Measurements from ENCODE around the gene ENPP3.
"Not testable (repeated sequence)": the region's sequence is repeated elsewhere in the genome, so short reads cannot be mapped to it uniquely, and the experiment has no call there.

ENPP3 gene

DNA sequence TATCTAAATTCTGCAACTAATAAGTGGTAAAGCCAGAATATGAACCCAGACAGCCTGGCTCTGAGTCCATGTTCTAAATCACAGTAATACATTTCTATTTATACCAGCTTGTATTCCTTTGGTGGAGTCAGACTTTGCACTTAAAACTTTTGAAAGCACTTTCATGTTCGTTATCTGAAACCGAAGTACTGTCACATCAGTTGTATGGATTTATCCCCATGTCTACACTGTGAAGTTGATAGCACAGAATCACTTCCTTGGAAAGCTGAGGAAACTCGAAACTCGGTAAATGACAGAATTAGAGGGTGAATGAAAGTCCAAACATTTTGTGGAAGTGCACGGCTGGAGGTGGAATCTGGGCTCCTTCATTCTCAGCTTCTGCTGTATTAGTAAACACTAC lies 102.0 kb downstream of the ENPP3 start:
- no peak for DNase-seq

DNA sequence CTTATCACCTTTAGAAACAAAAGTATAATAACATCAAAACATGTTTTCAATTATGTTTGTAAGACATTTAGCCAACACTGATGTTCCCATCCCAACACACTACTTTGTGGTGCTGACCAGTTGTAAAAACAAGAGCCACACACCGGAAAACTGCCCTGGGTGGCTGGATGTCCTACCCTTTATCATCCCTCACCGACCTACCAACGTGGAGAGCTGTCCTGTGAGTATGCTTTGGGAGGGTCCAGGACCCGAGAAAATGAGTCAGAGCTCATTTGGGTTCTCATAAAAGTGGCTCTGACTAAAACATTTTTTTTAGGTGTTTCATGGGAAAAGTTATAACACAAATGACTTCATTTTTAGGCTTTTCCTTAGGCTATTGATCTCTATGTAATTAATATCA lies 103.1 kb downstream of the ENPP3 start:
- DNase-seq = no peak

DNA sequence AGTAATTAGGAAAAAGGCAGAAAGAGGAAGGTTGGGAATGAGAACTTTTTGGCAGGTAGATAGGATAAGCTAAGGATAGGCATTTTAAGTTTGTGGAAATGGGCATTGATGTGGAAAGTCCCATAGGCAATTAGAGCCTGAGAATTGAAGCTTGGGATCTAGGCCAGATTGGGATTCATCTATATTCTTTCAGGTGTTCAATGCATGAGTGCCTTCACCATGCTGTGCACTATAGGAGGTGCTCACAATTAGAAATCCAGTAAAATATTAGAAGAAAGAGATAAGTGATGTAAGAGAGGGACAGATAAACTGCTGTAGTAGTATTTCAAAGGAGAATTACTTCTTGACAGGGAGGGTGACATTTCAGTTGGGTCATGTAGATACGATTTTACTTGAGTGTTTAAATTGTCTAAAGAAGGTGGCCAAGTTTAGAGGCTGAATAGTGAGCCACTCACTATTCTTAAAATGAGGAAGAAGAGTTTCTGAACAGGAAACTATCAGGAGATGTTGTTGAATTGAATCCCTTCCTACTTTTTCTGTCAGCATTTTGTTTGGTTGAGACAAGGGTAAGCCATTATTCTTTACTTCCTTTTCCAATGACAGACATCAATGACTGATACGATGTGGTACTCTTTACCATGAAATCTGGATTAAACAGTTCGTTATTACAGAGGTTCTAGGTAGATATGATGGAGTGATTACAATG lies 104.7 kb downstream of the ENPP3 start:
- DNase-seq = no peak

DNA sequence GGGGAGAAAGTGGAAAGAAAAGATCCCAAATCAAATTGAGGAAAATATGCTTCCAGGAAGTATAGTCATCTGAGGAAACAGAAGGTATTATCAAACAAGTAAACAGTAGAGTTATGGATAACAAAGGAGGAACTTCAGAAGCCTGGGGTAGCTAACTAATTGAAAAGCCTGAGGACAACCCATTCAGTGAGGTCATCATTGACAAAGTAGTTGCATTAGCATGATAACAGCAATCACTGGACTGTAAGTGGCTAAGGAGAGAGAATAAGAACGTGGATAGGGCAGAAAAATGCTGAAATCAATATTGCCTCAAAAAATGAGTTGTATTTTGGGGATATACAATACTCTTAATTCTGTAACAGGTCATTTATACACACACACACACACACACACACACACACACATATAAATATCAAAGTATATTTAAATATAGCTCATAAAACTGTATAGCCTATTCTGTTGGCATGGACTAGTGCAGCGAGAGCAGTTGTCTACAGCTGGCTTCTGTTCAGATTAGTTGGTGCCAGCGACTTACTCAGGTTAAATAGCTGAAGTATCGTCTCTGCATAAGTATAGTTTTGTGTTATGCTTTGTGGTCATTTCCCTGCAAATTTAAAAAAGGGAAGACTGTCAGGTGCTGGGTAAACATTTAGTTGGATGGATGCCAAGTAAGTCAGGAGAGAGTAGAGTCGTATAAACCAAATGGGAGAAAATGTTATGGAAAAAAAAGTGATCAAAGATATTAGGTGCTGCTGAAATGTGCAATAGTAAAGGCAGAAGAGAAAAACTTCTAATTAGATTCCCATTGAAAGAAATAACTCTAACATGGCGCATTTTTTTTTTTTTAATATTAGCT lies 107.6 kb downstream of the ENPP3 start:
- DNase-seq = no peak

DNA sequence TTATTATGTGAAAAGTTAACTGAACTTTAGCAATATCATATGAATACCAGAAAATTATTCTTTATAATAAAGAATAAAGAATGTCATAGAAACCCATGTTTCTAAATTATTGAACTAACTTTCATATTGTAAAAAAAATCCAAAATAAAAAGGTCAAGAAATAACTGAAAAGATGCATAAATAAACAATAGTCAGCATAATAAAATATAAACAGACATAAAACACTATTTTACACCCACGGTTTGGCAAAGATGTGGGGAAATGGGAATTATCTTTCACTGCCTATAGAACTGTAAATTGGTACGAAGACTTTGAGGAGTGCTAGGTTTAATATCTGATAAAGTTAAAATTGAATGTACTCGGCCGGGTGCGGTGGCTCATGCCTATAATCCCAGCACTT lies 108.4 kb downstream of the ENPP3 start:
- DNase-seq = no peak

DNA sequence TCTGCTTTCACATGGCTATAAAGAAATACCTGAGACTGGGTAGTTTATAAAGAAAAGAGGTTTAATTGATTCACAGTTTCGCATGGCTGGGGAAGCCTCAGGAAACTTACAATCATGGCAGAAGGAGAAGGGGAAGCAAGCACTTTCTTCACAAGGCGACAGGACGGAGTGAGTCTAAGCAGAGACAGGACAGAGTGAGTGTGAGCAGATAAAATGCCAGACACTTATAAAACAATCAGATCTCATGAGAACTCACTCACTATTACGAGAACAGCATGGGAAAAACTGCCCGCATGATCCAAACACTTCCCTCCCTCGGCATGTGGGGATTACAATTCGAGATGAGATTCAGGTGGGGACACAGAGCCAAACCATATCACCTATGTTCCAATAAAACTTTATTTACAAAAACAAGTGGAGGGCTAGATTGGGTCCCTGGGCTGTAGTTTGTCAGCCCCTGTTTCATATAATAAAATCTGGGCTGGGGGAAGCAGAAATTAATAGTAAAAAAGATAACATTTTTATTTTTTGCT lies 110.8 kb downstream of the ENPP3 start:
- no peak for DNase-seq

- DNase-seq = no peak
Measured at GRCh38 chr6:131749023-131749422, 111.9 kb downstream of the ENPP3 start.

GRCh38 chr6:131751012-131751715 lies 114.1 kb downstream of the ENPP3 start:
- not testable (repeated sequence) for DNase-seq

DNA sequence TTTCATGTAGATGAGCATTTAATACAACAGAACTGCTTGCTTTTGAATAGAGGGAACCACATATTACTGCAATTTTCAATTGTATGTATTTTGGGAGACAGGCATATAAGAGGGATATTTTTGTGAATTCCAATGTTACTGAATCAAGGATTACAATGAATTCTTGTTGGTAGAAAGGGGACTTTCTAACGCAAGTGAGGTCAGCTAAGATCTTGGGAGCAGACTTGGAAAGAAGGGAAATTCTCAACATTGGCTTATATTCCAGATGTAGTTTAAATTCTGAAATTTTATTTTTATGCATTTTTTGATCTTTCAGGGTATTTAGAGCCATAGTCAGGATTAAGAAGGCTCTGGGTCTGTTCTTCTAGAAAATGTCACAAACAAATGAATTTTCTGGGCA lies 117.0 kb downstream of the ENPP3 start:
- DNase-seq = no peak

- DNase-seq = no peak
Measured at GRCh38 chr6:131754715-131755567, 117.8 kb downstream of the ENPP3 start.

GRCh38 chr6:131755597-131755996 lies 118.5 kb downstream of the ENPP3 start:
- no peak for DNase-seq

DNA sequence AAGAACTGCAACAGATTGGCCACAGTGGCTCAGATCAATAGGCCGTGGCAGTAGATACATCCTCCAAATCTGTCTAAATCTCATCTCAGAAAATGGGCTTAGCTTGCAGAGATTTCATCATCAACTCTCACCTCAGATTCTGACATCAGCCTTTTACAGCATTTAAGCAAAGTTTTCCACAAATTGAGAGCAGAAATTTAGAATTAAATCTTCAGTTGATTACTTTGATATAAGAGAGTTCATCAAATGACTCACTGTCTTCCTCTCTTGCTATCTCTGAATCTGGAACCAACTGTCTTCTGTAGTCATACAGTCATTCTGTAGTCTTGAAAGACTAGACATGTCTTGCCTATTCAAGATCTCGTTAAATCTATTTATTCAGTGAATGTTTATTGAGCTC lies 118.9 kb downstream of the ENPP3 start:
- DNase-seq = no peak

DNA sequence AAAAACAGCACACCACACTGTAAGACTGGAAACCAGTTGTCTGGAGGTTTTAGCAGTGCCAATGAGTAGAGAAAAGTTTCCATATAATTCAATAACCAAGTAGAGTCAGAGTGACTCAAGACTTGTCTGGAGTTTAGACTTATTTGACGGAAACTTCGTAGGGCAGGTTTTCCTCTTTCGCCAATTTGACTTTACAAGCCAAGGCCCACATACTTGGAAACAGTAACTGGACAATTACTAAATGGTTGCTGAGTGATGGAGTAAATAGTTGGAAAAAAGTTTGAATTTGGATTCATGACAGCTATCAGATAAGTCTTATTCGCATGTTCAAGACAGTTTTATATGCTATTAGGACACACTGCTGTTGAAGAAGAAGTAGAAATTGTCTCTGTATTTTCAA lies 121.8 kb downstream of the ENPP3 start:
- no peak for DNase-seq

DNA sequence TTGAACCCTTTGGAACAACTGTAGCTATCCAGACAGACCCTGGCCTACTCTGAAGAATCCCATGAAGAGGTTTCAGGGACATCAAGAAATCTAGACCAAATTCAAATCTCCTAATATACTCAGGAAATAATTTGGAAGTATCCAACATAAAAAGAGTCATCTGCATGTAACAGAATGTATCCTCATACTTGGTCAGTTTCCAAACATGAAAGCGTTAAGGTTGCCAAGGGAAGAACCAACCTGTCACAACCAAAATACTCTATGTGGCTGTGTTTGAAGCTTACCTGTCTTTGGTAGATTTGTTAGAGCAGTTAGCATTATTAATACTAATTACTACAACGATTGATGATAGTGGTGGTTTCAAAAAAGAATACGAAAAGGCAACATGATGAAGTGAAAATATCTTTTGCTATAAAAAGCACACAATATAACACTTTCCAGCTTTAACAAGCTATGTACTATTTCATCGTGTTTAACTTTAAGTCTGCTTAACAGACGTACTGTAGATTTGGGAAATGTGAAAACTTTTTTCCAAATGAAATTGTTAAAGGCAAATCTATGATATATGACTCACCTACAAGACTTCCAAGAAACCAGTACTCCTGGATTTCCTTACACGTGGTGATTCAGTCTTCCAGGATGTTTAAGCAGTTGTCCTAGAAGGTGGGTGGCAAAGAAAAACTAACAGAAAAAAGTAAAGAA lies 124.1 kb downstream of the ENPP3 start:
- DNase-seq = no peak

- no peak for DNase-seq
Measured at GRCh38 chr6:131761762-131762067, 124.6 kb downstream of the ENPP3 start.

- no peak for DNase-seq
Measured at GRCh38 chr6:131762984-131763383, 125.9 kb downstream of the ENPP3 start.

- no peak for DNase-seq
Measured at GRCh38 chr6:131763749-131764148, 126.6 kb downstream of the ENPP3 start.

DNA sequence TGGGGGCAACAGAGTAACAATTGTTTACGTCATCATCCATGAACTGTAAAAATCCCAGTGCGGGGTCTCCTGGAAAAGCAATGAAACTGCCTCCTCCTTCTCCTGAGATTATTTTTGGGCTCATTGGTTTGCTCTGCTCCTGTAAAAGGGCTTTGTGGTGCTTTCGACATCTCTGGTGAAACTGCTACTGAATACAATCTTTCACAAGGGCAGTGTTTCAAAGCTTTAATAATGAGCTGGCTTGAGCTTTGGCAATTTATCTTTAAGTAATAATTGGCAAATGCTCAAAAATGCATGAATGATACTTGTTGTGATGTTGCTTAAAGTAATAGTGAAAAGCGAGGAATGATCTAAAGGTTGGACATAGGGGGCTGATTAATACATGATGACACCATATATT lies 127.2 kb downstream of the ENPP3 start:
- no peak for DNase-seq

DNA sequence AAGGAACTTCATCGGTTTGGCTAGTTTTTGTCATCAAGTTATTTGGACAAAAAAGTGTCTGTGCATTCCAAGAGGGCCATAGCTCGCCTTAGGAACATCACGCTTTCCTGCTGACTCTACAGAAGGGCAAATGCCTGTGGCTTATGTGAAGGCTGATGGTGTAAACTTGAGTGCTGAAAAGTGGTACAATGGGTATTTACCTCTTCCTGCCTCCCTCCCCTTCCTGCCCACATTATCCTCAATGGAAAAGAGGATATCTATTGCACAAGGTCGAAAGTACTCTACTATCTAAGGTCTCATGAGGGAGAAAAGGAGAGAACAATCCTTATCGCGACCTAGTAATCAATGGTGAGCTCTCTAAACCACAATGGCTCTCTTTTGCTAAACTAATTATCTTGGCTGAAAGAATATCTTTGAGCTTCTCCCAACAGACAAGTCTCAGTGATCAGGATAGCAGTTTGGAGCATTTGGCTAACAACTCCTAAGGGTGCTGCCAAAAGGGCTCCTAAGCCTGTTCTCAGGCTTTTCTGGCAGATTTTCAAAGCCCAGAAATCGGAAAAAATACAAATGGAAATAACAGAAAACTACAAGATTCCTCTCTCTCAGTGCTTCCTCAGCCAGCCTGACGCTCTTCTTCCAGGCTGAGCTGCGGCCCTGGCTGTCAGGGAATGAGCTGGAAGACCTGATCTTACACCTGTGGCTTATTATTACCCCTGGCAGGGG lies 128.1 kb downstream of the ENPP3 start:
- no peak for DNase-seq

DNA sequence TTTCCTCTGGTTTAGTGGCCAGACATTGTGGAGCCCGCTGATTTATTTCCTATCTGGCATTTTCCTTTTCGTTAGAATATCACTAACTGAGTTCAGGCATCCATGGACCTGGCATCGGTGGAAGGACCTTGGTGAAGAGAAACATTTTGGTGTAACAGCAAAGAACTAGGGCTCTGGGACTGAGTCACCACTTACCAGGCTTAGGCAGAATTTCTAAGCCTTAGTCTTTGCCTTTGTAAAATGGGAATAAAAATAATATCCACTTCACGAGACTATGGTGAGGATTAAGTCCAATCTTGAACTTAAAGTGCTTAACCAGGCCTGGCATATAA lies 128.7 kb downstream of the ENPP3 start:
- no peak for DNase-seq

GRCh38 chr6:131766631-131767030 lies 129.5 kb downstream of the ENPP3 start:
- no peak for DNase-seq

DNA sequence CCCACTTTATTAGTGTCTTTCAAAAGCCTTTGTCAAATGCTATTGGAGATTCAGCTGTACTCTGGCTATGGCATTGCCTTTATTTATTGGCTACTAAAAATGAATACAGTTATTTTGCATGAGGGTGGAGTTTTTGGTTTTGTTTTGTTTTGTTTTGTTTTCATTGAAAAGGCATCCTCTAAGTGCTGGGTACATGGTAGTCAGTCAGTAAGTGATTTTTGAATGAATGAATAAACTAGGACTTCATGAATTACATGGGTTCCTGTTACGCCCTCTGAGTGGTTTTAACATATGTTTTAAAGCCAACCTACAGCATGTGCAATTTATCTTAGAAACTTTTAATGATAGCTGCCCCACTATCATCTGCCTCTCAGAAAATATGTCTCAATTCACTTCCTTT lies 131.9 kb downstream of the ENPP3 start:
- DNase-seq = no peak

All from NCI-H510A (cell line).